ENCODE results near the gene ARMC2.
"Not testable (repeated sequence)": the region's sequence is repeated elsewhere in the genome, so short reads cannot be mapped to it uniquely, and the experiment has no call there.

The ARMC2 gene

DNA sequence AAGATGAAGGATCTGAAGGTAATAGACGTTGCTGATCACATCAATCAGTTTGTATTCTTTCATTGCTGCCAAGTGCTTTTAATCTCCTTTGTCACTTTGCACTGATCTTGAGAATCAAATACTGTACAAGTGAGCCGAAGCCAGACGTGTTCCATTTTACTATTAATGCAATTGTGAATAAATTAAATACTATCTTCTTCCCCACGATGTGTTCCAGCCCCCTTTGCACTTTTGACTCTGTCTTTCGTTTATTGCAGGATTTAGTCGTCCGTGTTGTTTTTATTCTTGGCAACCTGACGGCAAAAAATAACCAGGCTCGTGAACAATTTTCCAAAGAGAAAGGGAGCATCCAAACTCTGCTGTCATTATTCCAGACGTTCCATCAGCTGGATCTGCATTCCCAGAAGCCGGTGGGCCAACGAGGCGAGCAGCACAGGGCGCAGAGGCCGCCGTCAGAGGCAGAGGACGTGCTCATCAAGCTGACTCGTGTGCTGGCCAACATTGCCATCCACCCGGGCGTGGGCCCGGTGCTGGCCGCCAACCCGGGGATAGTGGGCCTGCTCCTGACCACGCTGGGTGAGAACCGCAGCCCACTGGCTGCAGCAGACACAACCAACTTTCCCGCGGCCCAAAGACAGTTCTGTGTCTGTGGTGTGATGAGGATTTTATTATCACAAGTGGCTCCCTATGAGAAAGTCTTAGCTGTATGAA lies 104.7 kb downstream of the ARMC2 start:
- DNase-seq (ENCODE audit: low spot score): no peak

DNA sequence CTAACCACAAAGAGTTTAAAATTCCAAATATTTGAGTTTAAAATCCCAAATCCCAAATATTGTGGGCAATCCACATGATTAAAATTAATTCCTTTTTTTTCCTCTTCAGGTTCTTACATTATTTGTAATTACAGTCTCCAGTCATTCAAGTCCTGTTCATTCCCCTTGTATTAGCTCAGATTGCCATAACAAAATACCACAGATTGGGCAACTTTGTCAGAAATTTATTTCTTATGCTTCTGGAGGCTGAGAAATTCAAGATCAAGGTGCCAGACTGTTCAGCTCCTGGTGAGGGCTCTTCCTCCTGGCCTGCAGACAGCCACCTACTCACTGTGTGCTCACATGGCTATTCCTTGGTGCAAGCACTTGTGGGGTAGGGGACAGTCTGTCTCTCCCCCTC lies 105.5 kb downstream of the ARMC2 start:
- no peak for DNase-seq (ENCODE audit: low spot score)

DNA sequence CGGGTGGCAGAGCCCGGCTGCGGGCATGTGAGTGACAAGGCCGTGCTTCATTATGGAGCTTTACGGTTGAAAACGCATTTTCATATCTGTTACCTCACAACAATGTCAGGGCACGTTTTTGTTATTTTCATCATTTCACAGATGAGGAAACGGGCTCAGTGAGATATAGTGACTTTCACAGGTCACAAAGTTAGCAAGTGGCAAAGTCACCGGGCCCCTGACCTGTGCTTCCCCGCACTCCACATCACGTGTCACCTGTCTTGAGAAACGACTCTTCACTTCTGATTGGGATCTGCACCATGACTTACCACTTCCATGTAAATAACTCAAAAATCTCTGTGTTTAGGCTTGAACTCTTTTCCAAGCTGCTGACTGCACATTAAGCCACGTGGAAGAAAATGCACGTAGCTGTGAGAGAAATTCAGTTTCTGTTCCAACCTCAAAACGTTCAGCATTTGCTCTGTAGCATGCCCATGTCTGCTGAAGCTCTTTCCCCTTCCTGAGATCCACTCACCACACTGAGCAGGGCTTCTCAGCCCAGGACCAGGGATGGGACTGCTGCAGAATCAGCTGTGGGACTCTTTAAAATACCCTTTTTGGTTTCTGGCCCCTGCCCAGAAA lies 107.2 kb downstream of the ARMC2 start:
- DNase-seq (ENCODE audit: low spot score): no peak

DNA sequence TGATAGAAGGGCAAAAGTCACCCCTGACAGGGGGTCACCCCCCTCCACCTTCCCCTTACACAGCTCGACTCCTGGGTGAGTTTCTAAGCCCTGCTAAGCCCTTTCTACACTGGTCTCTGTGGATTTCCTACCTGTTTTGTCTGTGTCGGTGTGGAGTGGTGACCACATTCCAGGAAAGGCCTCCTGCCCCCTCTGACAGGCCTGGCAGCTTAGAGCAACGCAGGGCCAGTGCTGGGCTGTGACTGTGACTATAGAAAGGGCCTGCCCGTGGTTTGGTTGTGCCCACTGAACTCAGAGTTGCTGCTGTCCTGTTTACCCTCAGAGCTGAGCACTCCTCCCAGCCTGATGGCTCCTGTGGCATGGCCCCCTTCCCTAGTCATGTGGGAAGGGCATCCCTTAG lies 109.0 kb downstream of the ARMC2 start:
- no peak for DNase-seq (ENCODE audit: low spot score)

DNA sequence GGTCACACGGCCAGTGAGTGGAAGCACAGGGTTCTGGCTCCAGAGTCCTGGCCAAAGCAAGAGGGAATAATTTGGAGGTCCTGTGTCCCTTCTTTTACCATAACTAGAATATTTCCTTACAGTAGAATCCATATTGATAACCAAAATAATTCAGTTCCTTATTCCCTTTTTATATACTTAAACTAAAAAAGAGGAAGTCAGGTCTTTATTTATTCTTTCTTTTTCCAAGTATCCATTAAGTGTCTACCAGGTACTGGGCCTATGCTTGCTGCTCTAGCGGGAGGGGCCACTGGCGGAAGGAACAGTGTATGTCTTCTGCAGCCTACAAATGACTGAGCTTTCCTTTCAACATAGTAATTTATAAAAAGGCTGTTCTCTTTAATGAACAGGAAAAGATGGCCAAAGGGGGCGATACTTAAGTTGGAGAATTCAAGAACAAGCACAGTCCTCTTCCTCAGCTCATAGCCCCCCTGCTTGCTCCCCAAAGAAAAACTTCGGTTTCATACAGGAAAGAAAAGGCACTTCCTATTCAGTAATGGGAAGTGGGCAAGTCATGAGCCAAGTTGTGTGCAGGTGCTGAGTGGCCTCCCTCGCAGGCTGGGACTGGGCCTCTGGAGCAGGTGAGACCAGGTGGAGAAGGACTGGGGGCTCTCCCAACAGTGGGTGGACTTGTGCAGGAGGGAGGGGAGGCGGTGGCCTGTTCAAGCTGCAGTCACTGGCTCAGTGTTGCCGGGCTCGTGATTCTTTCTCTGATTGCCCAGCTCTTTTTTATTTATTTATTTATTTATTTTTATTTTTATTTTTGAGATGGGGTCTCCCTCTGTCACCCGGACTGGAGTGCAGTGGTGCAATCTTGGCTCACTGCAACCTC lies 110.9 kb downstream of the ARMC2 start:
- DNase-seq (ENCODE audit: low spot score): no peak

DNA sequence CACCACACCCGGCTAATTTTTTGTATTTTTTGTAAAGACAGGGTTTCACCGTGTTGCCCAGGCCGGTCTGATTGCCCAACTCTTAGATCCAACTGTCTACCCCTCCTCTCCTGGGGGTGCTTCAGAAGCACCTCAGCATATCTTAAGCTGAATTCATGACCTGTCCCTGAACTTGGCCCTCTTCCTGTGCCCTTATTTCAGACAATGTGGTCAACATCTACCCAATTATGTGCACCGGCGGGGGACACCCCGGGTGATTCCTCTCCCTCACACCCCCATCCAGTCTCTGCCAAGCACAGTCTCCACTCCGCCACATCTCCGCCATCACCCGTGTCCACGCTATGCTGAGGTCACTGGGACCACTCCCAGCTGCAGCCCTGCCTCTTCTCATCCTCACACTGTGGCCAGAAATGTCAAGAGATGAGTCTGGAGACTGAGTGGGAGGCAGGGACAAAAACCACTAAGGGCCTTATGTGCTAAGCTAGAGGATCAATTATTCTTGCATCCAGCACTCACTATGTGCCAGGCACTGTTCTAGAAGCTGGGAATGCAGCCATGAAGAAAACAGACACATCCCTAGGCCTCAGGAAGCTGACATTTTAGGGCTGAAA lies 111.9 kb downstream of the ARMC2 start:
- DNase-seq (ENCODE audit: low spot score): no peak

DNA sequence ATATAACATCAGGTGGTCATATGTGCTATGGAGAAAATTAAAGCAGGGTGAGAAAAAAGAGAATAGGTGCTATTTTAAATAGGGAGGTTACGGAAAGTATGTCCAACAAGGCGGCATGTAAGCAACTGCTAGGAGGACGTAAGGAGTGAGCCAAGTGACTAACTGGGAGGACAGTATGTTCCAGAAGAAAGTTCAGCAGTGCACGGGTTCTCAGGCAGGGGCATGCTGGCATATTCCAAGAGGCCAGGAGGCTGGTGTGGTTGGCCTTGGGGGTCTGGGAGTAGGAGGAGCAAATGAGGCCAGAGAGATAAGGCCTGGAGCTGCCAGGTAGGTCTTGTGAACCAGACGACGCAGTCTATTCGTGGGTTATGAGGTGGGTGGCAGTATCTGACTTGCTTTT lies 112.4 kb downstream of the ARMC2 start:
- DNase-seq (ENCODE audit: low spot score): no peak

DNA sequence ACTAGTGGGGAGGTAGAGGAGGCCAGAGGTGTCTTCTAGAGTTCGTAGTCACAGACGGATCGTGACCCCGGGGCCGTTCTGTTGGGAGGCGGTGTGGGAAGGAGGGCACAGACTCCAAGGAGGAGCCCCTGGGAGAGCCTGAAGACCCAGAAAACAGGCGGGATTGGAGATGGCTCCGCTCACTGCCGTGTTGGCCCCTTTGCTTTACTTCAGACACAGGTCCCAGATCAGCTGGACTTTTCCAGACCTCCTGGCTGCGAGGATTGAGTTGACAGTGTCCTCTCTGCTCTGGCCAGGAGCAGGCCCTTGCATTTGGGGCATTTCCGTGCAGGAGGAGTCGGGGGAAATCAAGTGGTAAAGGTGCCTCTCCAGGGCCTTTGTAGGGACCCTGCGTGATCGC lies 112.9 kb downstream of the ARMC2 start:
- DNase-seq (ENCODE audit: low spot score): no peak

DNA sequence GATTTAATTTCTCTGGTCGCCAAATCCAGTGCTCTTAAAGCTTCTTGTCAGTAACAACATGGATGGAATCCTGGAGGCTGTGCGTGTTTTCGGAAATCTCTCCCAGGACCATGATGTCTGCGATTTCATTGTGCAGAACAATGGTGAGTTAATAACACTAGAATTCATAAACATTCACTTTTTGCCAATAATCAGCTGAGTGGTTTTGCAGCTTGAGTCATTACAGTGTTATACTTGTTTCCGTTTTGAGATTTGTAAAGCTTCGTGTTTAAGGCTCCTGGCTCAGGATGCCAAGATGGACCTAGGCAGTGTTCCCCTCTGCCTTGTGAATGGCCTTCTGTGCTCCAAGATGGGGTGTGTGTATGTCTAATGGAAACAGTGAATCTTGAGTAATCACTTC lies 113.8 kb downstream of the ARMC2 start:
- DNase-seq (ENCODE audit: low spot score): no peak

DNA sequence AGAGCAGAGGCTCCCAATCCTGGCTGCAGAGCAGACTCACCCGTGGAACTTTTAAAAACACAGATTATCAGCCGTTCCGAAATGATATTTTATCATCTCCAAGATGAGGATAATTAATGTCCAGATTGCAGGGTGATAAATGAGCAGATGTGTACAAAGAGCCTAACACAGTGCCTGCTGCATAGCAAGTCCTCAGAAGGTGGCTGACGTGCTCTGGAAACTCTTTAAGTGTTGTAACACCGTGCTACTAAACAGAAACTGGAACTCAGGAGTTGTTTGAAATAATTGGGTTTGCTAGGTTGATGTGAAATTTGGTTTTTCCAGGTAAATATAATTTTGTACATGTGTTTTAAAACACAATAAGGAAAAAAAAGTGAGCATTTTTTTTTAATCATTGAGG lies 118.0 kb downstream of the ARMC2 start:
- DNase-seq (ENCODE audit: low spot score): no peak

DNA sequence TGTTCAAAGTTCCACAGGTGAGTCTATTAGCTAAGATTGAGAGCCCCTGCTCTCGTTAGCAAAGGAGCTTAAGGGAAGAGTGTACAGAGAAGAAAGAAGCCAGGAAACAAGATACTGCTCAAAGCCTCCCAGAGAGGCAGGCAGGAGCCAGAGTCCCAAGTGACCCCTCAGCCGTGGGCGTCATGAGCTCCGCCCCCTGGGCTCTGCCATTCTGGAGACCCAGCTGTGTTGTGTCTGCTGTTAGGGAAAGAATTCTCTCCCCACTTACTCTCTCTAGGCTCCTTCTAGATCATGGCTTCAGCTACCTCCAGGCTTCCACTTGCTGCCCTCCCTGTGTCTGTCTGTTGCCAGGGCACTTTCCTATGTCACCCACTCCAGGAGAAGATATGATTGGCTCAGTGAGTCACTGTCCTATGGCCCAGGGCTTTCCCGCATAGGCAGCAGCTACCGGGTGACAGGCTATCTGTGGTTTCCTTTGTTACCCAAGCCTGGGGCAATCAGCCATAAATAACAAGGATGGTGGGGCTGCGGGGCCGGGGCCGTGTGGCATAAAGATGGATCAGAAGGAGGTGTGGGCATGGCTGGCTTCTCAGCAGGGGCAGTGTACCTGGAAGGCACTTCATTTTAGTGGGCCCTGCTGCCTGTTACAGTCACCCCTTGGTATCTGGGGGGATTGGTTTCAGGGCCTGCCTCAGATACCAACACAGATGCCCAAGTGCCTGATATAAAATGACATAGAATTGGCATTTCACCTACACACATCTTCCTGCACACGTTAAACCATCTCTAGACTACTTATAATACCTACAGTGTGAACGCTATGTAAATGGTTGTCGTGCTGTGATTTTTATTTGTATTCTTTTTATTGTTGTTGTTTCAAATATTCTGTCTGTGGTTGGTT lies 118.9 kb downstream of the ARMC2 start:
- DNase-seq (ENCODE audit: low spot score): peak; percentile 51

DNA sequence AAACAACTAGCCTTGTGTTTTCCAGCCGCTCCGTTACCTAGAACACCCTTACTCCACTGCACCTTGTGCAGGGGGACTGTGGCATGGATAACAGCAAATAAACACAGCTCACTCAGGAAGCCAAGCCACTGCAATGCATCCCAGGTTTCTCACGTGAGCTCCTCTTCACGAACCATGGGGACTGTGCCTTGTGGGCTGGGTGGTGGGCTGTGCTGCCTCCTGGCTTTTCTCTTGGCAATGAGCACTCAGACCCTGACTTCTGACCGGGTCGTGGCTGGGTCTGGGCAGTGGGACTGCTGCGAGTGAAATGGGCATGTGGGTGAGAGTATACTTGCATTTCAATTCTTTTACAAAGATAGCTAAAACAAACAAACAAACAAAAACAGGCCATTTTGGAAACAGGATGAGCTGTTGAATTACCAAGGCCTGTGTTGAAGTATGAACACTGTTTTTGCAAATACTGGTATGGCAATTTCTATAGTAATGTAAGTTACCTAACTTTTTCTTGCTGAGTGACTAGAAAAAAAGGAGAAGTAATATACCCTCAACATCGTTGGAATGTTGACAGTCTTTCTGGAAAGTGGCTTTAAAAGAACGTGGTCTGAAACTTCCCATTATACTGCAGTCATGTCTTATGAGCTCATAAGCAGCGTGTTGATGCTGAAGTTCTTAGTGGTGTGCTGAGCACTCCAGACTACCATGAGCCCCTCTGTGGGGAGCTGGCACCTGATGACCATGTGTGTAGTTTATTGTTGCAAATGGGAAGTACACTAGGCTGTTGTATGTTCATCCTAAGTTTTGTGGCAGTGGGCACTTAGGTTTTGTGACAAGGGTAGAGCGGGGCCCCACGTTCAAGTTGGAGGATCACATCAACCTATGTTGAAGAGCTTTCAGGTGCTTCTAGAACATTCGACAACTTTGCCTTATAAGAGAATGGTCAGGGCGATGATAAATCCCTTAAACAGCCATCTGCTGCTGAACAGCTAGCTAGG lies 120.4 kb downstream of the ARMC2 start:
- no peak for DNase-seq (ENCODE audit: low spot score)

DNA sequence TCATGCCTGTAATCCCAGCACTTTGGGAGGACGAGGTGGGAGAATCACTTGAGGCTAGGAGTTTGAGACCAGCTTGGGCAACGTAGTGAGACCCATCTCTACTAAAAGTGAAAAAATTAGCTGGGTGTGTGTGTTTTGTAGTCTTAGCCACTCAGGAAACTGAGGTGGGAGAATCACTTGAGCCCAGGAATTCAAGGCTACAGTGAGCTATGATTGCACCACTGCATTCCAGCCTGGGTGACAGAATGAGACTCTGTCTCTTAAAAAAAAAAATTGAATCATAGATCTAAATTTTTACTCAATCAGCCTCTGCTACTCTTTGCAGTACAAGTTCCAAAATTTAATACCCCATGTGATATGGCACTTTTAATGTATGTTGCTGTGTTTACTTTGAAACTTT lies 121.6 kb downstream of the ARMC2 start:
- no peak for DNase-seq (ENCODE audit: low spot score)

DNA sequence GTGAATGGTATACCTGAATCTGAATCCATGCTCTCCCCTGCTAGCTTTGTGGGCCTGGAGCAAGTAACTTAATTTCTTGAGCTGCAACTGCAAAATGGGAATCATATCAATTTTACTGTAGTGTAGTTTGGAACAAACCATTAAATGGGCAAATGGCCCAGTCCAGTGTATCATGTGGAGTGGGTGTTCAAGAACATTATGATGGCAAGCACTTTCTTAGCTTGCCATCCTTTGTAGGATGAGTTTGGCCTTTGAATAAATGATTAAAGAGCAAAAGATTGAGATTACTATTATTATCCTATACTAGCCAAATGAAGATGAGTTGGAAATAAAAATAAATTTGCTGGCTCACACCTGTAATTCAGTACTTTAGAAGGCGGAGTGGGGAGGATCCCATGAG lies 126.0 kb downstream of the ARMC2 start:
- no peak for DNase-seq (ENCODE audit: low spot score)

DNA sequence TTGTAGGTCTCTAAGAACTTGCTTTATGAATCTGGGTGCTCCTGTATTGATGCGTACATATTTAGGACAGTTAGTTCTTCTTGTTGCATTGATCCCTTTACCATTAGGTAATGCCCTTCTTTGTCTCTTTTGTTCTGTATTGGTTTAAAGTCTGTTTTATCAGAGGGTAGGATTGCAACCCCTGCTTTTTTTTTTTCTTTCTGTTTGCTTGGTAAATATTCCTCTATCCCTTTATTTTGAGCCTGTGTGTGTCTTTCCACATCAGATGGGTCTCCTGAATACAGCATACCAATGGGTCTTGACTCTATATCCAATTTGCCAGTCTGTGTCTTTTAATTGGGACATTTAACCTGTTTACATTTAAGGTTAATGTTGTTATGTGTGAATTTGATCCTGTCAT lies 130.4 kb downstream of the ARMC2 start:
- not testable (repeated sequence) for DNase-seq (ENCODE audit: low spot score)

DNA sequence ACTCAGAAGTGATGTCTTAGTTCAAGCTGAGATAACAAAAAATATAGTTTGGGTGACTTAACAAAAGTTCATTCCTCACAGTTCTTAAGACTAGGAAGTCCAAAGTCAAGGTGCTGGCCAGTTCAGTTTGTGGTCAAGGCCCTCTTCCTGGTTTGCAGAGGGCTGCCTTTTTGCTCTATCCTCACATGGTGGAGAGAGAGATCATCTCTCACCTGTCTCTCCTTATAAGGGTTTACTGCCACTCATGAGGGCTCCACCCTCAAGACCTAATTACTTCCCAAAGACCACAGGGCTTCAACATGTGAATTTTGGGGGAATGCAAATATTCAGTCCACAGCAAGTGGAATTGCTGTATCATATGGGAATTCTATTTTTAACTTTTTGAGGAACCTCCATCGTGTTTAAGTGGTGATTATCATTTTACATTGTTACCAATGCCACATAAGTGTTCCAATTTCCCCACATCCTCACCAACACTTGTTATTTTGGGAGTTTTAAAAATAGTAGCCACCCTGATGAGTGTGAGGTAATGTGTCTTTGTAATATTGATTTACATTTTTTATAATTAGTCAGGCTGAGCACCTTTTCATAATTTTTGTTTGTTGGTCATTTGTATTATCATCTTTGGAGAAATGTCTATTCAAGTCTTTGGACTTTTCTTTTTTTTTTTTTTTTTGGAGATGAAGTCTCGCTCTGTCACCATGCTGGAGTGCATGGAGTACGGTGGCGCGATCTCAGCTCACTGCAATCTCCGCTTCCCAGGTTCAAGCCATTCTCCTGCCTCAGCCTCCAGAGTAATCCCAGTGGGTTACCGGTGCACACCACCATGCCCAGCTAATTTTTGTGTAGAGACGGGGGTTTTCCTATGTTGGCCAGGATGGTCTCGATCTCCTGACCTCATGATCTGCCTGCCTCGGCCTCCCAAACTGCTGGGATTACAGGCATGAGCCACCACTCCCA lies 134.2 kb downstream of the ARMC2 start:
- no peak for DNase-seq (ENCODE audit: low spot score)

DNA sequence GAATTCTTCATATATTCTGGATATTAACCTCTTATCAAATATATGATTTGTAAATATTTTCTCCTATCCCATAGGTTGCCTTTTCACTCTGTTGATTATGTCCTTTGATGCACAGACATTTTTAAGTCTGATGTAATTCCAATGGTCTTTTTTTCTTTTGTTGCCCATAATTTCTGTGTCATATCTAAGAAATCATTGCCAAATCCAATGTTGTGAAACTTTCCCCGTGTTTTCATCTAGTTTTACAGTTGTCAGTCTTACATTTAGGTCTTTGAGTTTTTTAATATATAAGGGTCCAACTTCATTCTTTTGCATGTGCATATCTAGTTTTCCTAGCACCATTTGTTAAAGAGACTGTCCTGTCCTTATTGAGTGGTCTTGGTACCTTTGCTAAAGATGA lies 134.9 kb downstream of the ARMC2 start:
- no peak for DNase-seq (ENCODE audit: low spot score)

DNA sequence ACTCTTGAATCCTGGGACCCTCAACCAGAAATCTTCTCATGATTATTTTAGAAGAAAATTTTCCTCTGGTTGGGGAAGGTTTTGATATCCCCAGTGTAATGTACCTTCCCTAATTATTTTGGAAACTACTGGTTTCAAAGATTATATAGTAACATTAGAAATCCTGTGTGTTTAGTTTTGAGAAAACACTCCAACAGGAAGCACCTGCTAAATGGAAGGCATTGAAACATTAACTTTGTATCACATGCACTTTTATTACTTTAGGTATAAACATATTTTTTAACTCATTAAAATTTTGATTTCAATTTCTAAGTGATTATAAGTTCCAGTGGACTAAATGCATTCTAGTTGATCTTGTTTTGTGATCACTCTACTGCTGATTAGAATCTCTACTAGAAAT lies 137.1 kb downstream of the ARMC2 start:
- DNase-seq (ENCODE audit: low spot score): no peak

DNA sequence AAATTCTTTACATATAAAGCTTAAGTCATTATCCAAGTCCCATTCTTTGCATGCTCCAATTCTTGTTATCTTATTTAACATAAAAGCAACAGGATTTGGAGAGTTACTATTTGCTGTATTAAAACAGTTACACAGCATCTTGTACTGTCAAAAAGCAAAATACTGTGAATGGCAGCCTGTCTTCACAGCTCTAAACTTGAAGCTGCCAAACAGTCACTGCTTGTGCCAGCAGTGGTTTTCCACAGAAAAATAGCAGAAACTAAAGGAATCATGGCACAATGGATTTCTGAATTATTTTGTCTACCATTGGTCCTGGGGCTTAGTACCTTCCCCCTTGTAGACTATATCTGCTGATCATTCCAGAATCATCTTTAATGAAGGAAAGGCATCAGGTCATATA lies 138.9 kb downstream of the ARMC2 start:
- no peak for DNase-seq (ENCODE audit: low spot score)
